Measurements from ENCODE around the gene TBATA.
"Not testable (repeated sequence)": the region's sequence is repeated elsewhere in the genome, so short reads cannot be mapped to it uniquely, and the experiment has no call there.

Gene TBATA

DNA sequence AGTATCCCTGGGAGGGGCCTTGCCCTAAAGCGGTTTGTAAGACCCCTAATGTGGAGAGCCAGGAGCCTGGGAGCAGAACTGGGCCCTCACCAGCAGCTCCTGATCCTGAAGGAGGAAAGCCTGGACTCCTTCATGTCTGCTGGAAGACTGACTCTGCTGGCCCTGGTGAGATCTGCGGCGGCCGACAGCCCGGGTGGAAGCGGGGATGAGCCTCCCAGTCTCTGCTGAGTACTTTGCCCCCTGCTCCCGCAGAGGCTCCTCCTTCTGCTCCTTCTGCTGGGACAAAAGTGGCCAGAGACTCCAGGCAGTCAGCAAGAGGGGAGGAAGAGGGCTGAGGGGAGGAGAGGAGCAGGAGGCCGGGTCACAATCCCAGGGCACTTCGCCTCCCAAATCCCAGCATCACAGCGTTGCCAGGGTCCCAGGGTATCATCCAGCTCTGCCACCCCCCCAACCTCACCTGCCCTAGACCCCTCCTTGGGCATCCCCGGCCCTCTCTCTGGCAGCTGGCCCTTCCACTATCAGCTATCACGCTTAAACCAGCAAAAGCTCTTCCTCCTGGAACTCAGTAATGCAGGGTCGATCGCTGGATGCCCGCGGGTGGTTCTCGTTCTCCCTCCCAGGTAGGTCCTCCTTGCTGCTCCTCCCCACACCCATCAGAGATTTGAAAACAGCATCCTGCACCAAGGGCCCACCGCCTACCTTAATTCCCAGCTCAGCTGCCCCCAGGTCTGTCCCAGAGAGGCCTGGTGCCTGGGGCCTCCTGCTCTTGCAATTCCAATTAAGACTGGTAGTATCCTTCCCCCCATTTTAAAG, 7.9 kb downstream of the TBATA start:
- no peak for DNase-seq

DNA sequence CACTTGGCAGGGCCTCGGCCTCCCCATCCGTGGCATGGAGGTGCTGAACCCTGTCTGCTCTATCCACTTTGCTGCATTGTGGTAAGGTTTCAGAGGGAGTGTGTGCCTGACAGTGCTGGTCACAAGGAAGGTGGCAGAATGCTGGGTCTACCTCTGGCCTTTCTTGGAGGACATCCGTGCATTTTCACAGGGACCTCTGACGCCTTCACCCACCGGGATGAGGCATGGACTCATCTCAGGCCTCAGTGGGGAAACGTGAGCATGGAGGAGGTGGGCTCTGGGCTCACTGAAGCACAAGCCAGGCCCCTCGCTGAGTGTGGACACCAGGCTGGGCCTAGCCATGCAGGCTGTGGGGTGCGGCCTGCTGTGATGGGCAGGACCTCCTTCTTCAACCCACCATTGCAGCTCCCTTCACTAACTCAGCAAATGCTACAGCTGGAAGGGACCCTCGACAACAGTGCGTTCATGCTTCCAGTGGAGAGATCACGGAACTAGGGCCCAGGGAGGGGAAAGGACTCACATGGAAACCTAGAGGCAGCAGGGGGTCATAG, 8.6 kb downstream of the TBATA start:
- DNase-seq = no peak

DNA sequence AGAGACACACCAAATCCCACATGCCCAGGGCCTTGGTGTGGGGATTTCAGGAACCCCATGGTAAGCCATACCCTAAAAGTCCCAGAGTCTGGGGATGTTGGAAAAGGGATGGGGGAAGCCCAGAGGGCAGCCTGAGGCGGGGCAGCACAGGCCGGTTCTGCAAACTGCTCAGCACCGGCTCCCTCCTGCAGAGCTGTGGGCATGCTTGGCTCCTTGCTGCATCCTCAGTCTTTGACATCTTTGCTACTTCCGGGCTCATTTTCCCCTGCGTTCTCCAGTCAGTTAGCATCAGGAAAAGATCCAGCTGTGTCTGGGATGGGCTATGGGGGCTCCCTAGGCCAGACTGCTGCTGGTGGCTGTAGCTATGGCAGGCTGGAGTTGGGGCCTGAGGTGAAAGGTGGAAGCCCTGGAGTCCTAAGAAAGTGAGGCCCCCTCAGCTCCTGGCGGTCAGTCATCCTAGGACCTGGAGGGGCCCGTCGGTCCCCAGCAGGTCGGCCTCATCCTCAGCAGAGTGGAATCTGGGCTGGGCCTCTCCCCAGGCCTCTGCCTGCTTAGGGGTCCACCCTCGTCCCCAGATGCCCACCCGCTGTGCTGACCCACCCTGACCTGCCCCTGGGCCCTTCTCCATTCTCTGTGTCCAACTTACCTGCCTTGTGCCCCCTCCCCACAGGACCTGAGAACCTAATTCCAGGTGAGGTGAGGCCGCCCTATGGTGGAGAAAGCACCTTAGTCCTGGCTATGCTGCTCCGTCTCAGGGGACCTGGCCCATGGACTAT, 9.3 kb downstream of the TBATA start:
- no peak for DNase-seq

DNA sequence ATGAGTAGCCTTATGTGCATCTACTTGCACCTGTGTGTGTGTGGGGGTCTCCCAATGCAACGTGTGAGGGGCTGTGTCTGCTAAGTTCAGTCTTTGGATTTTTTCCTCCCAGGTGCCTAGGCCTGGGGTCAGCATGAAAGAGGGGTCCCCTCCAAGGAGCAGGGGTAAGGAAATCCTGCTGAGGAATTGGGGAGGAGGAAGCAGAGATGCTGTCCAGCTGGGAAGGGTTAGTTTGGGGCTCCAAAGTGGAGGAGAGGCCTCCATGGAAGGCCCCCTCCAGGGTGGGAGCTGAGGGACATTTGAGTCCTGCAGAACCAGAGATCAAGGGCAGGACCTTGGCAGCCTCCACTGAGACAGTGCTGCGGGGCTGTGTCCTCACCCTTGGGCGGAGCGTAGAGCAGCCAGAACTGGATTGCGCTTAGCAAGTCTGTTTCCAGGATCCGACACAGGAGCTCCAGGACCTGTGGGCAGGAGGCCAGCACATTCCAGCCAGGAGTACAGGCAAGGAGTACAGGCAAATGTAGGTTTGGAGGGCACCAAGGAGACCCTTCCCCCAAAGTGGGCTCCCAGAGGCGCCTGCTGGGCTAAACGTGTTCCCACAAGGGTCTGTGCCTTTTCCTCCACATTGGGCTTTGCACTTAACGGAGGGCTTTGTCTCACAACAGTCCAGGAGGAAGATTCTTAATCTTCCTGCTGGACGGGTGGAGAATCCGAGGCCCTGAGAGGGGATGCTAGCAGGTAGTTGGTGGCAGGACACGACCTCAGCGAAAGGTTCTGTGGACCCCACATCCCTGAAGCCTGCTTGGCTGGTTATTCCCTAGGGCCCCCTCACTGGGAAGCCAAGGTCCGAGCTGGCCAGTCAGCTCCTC, 10.1 kb downstream of the TBATA start:
- DNase-seq = no peak

DNA sequence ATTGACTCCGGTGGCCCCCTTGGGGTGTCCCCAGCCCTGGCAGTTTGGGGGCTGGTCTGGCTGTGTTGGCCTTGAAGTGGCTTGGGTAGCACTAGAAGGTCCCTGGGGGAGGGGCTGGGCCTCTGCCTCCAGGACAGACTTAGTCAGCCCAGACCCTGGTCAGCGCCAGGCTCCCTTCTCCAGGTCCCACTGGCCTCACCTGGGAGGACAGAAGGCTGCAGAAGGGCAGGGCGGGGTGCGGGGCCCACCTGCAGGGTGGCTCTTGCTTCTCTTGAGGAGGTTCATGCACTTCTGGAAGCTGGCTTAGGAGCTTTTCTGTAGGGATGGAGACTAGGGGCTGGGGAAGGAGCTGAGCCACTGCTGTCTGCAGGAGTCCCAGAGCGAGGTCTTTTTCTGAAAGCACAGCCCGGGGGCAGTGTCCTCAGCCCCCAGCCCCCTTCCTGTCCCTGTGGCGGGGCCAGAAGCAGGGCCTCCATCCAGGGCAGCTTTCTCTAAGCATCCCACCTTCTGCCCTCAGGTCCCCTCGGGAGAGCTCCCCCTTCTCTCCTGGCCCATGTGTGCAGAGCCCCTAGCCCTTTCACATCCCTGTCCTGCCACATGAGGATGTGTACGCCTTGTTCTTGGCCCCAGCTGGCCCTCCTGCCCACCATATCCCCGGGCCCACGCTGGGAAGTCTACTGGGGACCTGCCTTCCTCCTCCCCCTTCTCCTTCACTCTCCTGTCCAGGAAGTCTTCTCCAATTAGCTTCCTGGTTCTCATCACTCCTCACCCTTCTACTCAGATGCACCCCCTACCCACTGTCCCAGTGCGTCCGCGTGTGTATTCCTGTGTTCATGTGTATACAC, 11.0 kb downstream of the TBATA start:
- no peak for DNase-seq

DNA sequence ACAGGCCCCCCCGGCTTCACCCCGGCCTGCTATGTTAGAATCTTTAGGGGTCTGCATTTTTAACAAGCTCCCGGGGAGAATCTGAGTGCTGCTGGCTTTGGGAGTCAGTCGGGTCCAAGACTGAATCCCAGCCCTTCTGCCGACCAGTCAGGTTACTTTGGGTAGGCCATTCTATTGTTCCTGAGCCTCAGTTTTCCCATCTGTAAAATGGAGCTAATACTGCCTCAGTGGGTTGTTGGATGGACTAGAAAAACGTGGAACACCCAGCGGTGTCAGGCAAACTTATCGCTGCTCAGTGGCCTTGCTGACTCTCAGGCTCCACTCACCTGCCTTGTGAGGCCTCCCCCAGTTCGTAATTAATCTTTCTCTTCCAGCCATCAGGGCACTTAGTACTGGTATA, 11.7 kb downstream of the TBATA start:
- no peak for DNase-seq

DNA sequence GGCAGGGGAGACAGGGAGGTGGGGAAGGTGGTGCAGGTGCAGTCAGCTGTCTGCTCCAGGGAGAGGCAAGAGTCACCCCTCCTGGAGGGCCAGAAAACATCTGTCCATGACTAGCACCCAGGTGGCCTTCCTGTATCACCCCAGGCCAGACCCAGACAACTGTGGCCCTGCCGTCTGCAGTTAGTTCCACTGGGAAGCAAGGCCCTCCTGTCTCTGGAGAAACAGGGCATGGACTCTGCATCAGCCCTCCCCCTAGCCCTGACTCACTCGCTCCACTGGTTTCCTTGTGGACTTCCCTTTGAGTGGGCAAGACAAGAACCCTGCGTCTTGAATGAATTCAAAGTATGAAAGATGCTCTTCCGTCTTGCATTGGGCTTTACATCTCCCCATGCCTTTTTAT, 12.6 kb downstream of the TBATA start:
- no peak for DNase-seq

DNA sequence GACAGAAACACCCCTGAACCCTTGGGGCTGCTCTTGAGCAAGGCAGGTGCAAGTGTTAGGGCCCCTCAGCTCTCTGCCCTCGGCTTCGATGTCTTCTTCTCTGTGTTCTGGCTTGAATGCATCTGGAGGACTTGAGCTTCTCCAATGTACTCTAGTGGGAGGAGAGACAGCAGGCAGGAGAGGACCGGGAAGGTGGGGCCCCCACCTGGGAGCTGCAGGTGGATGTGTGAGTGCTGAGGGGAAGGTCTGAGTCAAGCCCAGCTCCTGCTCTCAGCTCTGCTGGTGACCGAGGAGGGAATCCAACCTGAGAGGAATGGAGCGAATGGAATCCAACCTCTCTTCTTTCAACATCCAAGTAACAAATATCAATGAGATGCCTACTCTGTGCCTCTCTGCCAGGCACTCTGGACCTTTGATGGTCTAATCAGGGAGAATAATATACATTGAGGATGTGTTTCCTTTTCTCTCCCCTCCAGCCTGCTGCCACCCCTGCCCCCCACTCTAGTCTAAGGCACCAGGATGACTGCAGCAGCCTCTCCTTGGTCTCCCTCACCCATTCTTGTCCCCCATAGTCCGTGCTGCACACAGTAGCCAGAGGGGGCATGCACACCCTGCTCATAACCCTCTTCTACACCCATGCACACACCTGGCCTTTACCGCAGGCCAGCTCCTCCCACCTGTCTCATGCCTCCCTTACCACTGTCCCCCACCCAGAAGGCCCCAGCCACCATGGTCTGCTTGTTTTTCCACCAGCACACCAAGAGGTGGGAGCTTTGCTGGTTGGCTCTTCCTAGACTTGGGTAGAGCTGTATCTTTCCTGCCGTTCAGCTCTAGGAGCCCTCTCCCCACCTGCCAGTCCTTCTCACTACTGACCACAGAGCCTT, 13.6 kb downstream of the TBATA start:
- DNase-seq = no peak

DNA sequence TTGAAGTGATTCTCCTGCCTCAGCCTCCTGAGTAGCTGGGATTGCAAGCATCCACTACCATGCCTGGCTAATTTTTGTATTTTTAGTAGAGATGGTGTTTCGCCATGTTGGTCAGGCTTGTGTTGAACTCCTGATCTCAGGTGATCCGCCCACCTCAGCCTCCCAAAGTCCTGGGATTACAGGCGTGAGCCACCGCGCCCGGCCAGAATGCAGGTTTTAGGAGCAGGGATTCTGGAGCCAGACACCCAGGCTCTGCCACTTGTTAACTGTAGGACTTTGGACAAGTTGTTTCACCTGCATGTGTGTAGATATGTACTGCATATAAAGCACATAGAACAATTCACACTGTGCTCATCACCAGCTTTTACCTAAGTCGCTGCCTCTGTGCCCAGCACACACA, 14.7 kb downstream of the TBATA start:
- not testable (repeated sequence) for DNase-seq

DNA sequence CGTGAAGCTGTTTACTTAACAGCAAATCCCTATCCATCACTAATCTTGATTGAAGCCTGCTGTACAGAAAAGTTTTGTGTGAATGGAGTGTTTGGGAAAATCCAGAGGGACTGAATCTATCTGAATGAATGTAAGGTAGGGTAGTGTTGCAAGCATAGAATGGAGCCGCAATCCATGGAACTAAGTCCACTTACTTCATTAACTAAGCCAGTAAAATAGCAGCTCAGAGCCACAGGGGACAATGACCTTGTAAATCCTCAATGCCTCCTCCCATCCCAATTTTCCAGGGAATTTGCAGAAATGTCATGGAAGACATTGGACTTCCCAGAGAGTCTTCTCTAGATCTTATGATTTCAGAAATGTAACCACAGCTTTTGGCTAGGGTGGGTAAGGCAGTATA, 15.2 kb downstream of the TBATA start:
- no peak for DNase-seq

DNA sequence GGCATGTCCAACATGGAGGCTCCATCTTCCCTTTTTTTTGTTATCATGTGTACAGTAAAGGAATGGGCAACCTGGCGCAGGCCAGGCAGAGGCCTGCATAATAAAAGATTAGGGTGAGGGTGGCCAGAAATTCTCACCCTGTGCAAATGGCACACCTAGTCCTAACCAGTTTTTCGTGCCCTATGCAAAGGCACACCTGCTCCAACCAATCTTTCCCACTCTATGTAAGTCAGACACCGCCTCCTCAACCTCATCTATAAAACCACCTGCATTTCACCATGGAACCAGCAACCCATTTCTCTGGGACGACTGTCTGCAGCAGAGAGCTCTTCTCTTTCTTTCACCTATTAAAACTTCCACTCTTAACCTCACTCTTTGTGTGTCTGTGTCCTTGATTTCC, 16.1 kb downstream of the TBATA start:
- DNase-seq = no peak

DNA sequence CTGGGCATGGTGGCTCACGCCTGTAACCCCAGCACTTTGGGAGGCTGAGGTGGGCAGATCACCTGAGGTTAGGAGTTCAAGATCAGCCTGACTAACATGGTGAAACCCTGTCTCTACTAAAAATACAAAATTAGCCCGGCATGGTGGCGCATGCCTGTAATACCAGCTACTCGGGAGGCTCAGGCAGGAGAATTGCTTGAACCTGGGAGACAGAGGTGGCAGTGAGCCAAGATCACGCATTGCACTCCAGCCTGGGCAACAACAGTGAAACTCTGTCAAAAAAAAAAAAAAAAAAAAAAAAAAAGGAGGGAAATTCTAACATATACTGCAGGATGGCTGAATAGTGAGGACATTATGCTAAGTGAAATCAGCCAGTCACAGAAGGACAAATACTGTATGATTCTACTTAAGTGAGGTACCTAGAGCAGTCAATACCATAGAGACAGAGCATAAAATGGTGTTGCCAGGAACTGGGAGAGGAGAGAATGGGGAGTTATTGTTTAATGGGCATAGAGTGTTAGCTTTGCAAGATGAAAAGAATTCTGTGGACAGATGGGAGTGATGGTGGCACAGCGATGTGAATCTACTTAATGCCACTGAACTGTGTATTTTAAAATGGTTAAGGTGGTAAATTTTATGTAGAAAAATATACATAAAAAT, 17.0 kb downstream of the TBATA start:
- not testable (repeated sequence) for DNase-seq

DNA sequence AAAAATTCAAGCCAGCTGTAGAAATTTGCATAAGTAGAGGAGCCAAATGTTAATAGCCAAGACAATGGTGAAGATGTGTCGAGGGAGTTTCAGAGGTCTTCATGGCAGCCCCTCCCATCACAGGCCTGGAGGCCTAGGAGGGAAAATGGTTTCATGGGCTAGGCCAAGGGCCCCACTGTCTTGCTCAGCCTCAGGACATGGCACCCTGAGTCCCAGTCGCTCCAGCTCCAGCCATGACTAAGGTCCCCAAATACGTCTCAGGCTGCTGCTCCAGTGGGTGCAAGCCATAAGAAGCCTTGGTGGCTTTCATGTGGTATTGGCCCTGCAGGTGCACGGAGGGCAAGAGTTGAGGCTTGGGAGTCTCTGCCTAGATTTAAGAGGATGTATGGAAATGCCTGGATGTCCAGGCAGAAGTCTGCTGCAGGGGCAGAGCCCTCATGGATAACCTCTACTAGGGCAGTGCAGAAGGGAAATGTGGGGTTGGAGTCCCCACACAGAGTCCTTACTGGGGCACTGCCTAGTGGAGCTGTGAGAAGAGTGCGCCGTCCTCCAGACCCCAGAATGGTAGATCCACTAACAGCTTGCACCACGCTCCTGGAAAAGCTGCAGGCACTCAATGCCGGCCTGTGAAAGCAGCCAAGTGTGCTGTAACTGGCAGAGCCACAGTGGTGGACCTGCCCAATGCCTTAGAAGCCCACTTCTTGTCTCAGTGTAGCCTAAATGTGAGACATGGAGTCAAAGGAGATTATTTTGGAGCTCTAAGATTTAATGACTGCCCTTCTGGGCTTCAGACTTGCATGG, 19.2 kb downstream of the TBATA start:
- no peak for DNase-seq

DNA sequence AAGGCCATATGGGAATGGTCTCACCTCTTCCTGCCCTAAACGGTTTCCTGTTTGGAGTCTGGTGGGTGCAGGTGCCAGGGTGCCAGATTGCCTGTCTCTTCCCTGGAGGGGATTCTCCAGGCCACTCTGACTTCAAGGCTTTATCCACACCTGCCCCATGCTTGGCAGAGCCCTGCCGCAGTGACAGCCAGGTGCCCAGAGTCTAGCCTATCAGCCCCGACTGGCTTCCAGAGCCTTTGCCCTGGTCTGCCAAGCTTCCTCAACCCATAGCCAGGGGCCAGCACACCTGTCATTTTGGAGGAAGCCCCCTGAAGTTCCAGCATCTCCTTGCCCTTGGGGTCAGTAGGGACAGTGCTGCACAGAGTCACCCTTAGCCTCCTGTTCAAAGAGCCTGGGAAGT, 21.6 kb downstream of the TBATA start:
- DNase-seq = no peak

DNA sequence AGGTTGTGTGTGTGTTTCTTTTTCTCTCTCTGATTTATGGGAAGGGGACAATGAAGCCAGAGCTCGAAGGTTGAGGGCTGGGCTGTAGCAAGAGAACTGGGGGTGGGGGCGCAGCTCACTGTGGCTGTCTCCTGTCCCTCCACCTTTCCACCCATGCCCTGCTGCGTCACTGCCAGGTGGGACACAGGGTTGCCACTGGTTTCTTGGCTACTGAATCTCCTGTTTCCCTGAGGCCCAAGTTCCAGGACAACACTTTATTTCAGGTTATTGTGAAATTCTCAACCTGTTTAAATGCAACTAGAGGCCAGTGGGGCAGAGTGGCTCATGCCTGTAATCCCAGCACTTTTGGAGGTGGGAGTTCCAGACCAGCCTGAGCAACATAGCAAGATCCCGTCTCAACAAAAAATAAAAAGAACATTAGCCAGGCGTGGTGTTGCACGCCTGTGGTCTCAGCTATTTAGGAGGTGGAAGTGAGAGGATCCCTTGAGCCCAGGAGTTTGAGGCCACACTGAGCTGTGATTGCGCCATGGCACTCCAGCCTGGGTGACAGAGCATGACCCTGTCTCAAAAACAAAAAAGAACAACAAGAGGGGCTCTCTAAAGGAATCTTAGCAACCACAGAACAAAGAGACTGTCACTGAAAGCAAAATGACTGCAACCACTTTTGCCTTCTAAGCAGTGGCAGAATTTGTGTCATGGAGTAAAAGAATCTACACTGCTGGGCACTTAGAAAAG, 22.6 kb downstream of the TBATA start:
- DNase-seq = no peak

DNA sequence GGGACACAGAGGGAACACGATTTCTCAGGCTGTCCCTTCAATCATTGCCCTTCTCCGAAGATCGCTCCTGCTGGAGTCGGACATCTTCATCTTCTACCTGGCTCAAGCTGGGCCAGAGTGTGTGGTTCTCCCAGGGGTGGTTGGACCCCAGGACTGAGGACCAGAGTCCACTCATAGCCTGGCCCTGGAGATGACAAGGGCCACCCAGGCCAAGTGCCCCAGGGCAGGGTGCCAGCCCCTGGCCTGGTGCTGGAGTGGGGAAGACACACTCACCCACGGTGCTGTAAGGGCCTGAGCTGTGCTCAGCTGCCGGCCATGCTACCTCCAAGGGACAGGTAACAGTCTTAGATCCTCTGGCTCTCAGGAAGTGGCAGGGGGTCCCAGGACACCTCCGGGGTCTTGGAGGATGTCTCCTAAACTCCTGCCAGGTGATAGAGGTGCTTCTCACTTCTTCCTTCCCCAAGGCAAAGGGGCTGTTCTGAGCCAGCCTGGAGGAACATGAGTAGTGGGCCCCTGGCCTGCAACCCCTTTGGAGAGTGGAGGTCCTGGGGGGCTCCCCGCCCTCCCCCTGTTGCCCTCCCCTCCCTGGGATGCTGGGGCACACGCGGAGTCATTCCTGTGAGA, 23.3 kb downstream of the TBATA start:
- DNase-seq = no peak

DNA sequence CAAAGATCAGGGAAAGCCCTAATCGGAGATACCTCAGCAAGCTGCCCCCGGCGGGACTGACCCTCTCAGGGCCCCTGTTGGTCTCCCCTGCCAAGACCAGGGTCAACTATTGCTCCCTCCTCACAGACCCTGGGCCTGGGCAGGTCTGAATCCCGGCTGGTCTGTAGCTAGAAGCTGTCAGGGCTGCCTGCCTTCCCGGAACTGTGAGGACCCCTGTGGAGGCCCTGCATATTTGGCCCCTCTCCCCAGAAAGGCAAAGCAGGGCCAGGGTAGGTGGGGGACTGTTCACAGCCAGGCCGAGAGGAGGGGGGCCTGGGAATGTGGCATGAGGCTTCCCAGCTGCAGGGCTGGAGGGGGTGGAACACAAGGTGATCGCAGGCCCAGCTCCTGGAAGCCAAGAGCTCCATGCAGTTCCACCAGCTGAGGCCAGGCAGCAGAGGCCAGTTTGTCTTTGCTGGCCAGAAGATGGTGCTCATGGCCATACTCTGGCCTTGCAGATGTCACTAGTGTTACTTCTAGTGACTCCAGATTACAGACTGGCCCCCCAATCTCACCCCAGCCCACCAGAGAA, 24.1 kb downstream of the TBATA start:
- DNase-seq = no peak

DNA sequence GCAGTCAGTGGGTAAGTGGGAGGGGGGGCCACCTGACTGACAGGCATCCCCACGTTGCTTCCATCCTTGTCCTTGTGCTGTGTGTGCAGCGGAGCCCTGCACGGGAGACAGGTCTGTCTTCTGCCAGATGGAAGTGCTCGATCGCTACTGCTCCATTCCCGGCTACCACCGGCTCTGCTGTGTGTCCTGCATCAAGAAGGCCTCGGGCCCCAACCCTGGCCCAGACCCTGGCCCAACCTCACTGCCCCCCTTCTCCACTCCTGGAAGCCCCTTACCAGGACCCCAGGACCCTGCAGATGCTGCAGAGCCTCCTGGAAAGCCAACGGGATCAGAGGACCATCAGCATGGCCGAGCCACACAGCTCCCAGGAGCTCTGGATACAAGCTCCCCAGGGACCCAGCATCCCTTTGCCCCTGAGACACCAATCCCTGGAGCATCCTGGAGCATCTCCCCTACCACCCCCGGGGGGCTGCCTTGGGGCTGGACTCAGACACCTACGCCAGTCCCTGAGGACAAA, 24.8 kb downstream of the TBATA start:
- no peak for DNase-seq
